Small intestine (tissue), 16 donors: ENCODE data around the gene FPR1. TPM values are rescaled to one million over a fixed set of nuclear protein-coding genes. Genes with fewer than 3 reads are reported as not detected.
A peak's percentile ranks its signal among the peaks of the same experiment; 100 is the strongest.

ENCODE experiments used
- DNase-seq, 2 donors: peaks; one replicate each; pipeline versions ENCODE4 v3.0.0 to v3.0.0-alpha.2; 2013
- FAIRE-seq: peaks from 2 replicates; lab custom pipeline; 2012; peaks lifted over from hg19 to GRCh38; lab: Jason Lieb, UNC
- H3K27ac ChIP-seq, 3 donors: one replicate each; pipeline ENCODE4 v1.5.1; 2013; ENCODE audit warnings: low read length in 2 of 3, mild to moderate bottlenecking in 2 of 3, control low read depth in 1 of 3, inconsistent platforms in 1 of 3, low read depth in 1 of 3, moderate library complexity in 1 of 3
- H3K27me3 ChIP-seq, 3 donors: one replicate each; pipeline ENCODE4 v1.6.1; 2013; ENCODE audit warnings: low read length in 3 of 3, inconsistent platforms in 1 of 3; ENCODE audit not compliant: control insufficient read depth in 3 of 3, insufficient read depth in 3 of 3
- H3K36me3 ChIP-seq, 3 donors: one replicate each; pipeline ENCODE4 v1.6.1; 2013; ENCODE audit warnings: low read length in 3 of 3, inconsistent platforms in 1 of 3, low read depth in 1 of 3, mild to moderate bottlenecking in 1 of 3, moderate library complexity in 1 of 3; ENCODE audit not compliant: control insufficient read depth in 3 of 3, insufficient read depth in 2 of 3
- H3K4me1 ChIP-seq, 3 donors: one replicate each; pipeline ENCODE4 v1.6.1; 2013; ENCODE audit warnings: low read length in 2 of 3, inconsistent platforms in 1 of 3, low read depth in 1 of 3, mild to moderate bottlenecking in 1 of 3, moderate library complexity in 1 of 3; ENCODE audit not compliant: control insufficient read depth in 3 of 3, insufficient read depth in 2 of 3
- H3K4me3 ChIP-seq, 3 donors: one replicate each; pipeline ENCODE4 v1.5.1; 2013; ENCODE audit warnings: low read length in 3 of 3, control low read depth in 1 of 3, inconsistent platforms in 1 of 3, low read depth in 1 of 3, mild to moderate bottlenecking in 1 of 3, moderate library complexity in 1 of 3
- H3K9me3 ChIP-seq, 2 donors: one replicate each; pipeline ENCODE4 v1.6.1; 2013; ENCODE audit warnings: low read depth in 1 of 2, low read length in 1 of 2; ENCODE audit not compliant: control insufficient read depth in 2 of 2, insufficient read depth in 1 of 2
- WGBS, 3 donors: extraction: QIAGEN DNeasy Blood & Tissue Kit; methylation state at CpG; one replicate each; pipeline ENCODE4 v1.1.7; 2013; 5-methylcytosine and 5-hydroxymethylcytosine counted together
- long read RNA-seq, 10 donors: transcript quantifications; one replicate each; lab custom pipeline, GENCODE V29; 2026
- polyA plus RNA-seq, 4 donors: library from polyadenylated mRNA; stranded (reverse) in 3 of 4; unstranded in 1 of 4; fragments of 200-250 nt in 3 of 4; fragments of 120-200 nt in 1 of 4; gene quantifications; one replicate each; pipeline versions ENCODE4 v1.2.1 to v1.2.3, GENCODE V29; 2013
- donor health status: healthy with polysubstance abuse.
- donor health status: control.
- donor health status: control.
- donor health status: Bipolar disorder and iron deficiency.
- donor health status: healthy.

The FPR1 gene
- polyA plus RNA-seq: 1 to 10 TPM in 3 of 4 donors, under 1 TPM in 1; 0.40 to 8.1 (median 1.9) TPM
- long read RNA-seq, donor 1, partial matches to known transcripts: 0 of 1 reads
- long read RNA-seq, donor 1, other reads (novel, unspliced or antisense): 0 of 1 reads
- long read RNA-seq, donor 2: 0 reads
- long read RNA-seq, donor 3: 0 reads
- long read RNA-seq, donor 4: 0 reads
- long read RNA-seq, donor 5: 0 reads
- long read RNA-seq, donor 6: 0 reads
- long read RNA-seq, donor 7: 0 reads
- long read RNA-seq, donor 8, partial matches to known transcripts: 0 of 1 reads
- long read RNA-seq, donor 8, other reads (novel, unspliced or antisense): 0 of 1 reads
- long read RNA-seq, donor 9: 0 reads
- long read RNA-seq, donor 10: 0 reads

DNA sequence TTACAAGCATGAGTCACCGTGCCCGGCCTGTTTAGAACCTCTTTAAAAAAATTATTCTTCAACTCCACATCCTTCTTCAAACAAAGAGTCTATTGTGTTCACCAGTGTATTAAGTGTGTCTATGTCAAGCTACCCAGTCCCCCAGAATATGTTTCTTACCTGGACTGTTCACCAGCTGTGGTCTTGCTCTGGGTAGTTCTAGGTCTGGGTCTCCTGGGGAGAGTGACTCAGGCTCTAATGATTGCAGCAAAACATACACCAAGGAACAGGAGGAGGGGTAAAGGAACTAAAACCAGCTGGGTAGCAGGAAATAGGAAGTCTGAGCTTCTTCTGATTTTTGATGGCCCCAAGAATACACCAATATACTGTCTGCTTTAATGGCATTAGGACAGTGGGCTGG, at the start of gene FPR1:
Gene FPR1 (minus strand): TSS at position 224 of the 400 bp plus-strand sequence. CDS start 4,884 bp downstream, outside the sequence.
- WGBS, 3 donors: 18 to 61% (median 31%) methylated on average over 2 of the region's 2 CpGs
- FAIRE-seq (no peak), DNase-seq (no peak)
- Histone ChIP-seq H3K27ac (no peak within 1 kb of the TSS), H3K36me3 (no peaks in the 10 kb centered on the region), H3K27me3 (no peaks in the 10 kb centered on the region), H3K4me1 (no peaks in the 10 kb centered on the region), H3K4me3 (no peak within 1 kb of the TSS), H3K9me3 (no peaks in the 10 kb centered on the region)

- Histone ChIP-seq H3K4me1 (no peaks in the 10 kb centered on the region), H3K27me3 (no peaks in the 10 kb centered on the region), H3K27ac (peak overlapping the region in 1 of 3 donors; percentile 57), H3K4me3 (no peak overlapping the region), H3K36me3 (no peaks in the 10 kb centered on the region), H3K9me3 (peaks cover 2% of the 10 kb centered on the region in 2 donors)
- 68 to 77% (median 74%) methylated on average over 7 of the region's 7 CpGs for WGBS, 3 donors
- DNase-seq (no peak), FAIRE-seq (no peak)
Measured at GRCh38 chr19:51800473-51801244, 49.0 kb upstream of the FPR1 start.

DNA sequence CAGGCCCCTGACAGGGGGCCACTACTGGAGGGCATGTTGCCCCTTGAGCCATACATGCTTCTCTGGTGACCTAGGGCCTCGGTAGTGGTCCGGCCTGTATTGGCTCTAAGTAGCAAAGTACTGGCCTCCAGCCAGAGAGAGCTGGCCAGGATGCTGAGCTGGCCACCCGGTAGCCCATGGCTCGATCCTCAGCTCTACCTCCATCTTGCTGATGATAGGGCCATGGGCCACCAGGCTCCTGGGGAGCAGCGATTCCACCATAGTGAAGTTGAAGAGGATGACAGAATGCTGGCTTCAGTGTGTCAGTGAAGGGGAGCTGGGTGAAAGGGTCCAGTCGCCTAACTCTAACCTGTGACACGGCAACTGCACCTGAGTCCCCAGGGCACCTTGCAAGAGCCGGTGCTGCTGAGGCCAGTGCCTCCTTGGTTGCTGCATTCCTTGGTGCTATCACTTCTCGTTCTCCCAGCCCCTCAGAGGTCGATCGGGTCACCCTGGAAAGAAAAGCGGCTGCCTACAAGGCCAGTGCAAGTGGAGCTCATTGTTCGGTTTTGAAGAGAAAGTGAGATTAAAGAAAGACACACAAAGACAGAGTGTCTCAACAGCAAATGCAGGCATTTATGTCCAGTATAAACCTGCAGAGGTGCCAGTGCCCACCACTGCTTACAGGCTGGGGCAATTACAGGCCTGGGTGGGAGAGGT, 48.2 kb upstream of the FPR1 start:
- Histone ChIP-seq H3K27ac (peak overlapping the region in 2 of 3 donors; percentile 21 to 57), H3K9me3 (peaks cover 2% of the 10 kb centered on the region in 2 donors), H3K27me3 (no peaks in the 10 kb centered on the region), H3K4me1 (no peaks in the 10 kb centered on the region), H3K4me3 (no peak overlapping the region), H3K36me3 (no peaks in the 10 kb centered on the region)
- DNase-seq (no peak), FAIRE-seq (no peak)
- 80 to 88% (median 86%) methylated on average over 13 of the region's 13 CpGs for WGBS, 3 donors

- H3K27ac ChIP-seq: peak overlapping the region in 2 of 3 donors; percentile 28 to 57
Measured at GRCh38 chr19:51799034-51799773, 47.5 kb upstream of the FPR1 start.

GRCh38 chr19:51798062-51798461, 46.4 kb upstream of the FPR1 start:
- Histone ChIP-seq H3K4me3 (no peak overlapping the region), H3K27ac (peak overlapping the region in 1 of 3 donors; percentile 57), H3K27me3 (no peaks in the 10 kb centered on the region), H3K4me1 (no peaks in the 10 kb centered on the region), H3K9me3 (peaks cover 2% of the 10 kb centered on the region in 2 donors), H3K36me3 (no peaks in the 10 kb centered on the region)
- DNase-seq (no peak), FAIRE-seq (no peak)
- 43 to 61% (median 54%) methylated on average over 3 of the region's 3 CpGs for WGBS, 3 donors

More at GRCh38 chr19:51799034-51799773, 47.5 kb upstream of the FPR1 start:
- no peaks in the 10 kb centered on the region for H3K4me1 ChIP-seq
- no peaks in the 10 kb centered on the region for H3K36me3 ChIP-seq
- peaks cover 2% of the 10 kb centered on the region in 2 donors for H3K9me3 ChIP-seq
- DNase-seq (peak; percentile 11 to 26), FAIRE-seq (no peak)
- H3K27me3 ChIP-seq: no peaks in the 10 kb centered on the region
- H3K4me3 ChIP-seq: no peak overlapping the region
- WGBS, 3 donors: 57 to 86% (median 85%) methylated on average over 20 of the region's 20 CpGs

DNA sequence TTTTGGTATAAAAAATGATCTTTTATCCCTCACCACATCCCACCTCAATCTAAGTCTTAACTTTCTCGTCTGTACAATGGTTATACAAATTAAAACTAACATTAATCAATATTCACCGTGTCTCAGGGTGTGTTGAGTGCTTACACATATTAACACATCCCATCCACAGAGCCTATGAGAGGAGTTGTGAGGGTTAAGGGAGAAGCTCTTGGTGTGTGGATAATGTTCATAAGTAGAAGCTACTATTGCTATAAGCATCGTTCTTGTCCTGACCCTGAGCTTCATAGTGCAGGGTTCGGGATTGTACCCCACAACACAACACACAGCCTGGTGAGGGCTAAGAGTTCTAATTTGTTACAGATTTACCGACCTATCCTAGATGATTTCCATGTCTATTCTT, 45.8 kb upstream of the FPR1 start:
- Histone ChIP-seq H3K9me3 (peaks cover 2% of the 10 kb centered on the region in 2 donors), H3K36me3 (no peaks in the 10 kb centered on the region), H3K27me3 (no peaks in the 10 kb centered on the region), H3K4me3 (no peak overlapping the region), H3K27ac (no peak overlapping the region), H3K4me1 (no peaks in the 10 kb centered on the region)
- DNase-seq: no peak
- WGBS, 3 donors: 69 to 74% (median 74%) methylated on average over 5 of the region's 5 CpGs
- no peak for FAIRE-seq

GRCh38 chr19:51796195-51796679, 44.6 kb upstream of the FPR1 start:
- H3K4me3 ChIP-seq: no peak overlapping the region
- 79 to 86% (median 81%) methylated on average over 8 of the region's 8 CpGs for WGBS, 3 donors
- peaks cover 2% of the 10 kb centered on the region in 2 donors for H3K9me3 ChIP-seq
- H3K36me3 ChIP-seq: no peaks in the 10 kb centered on the region
- no peak for FAIRE-seq
- no peaks in the 10 kb centered on the region for H3K4me1 ChIP-seq
- no peak for DNase-seq
- H3K27ac ChIP-seq: no peak overlapping the region
- H3K27me3 ChIP-seq: no peaks in the 10 kb centered on the region
